BLaER1 treated with 17β-estradiol and CSF1 and Interleukin-3, amounts not matched to agents 10 nM and 100 nM (cell line): ENCODE data around the gene CLEC4A.
"Not testable (repeated sequence)": the region's sequence is repeated elsewhere in the genome, so short reads cannot be mapped to it uniquely, and the experiment has no call there.

Experiments
- H3K27ac ChIP-seq, 11 experiments: shearing (Covaris generic); formaldehyde crosslinking; 2 replicates each; pipeline ENCODE4 v1.8.1; 2022
- H3K27me3 ChIP-seq, 11 experiments: shearing (Covaris generic); formaldehyde crosslinking; 2 replicates each; pipeline ENCODE4 v1.8.1; 2022
- H3K36me3 ChIP-seq, 11 experiments: shearing (Covaris generic); formaldehyde crosslinking; 2 replicates each; pipeline ENCODE4 v1.8.1; 2022
- H3K4me1 ChIP-seq, 10 experiments: shearing (Covaris generic); formaldehyde crosslinking; 2 replicates each; pipeline ENCODE4 v1.8.1; 2022
- H3K4me2 ChIP-seq, 11 experiments: shearing (Covaris generic); formaldehyde crosslinking; 2 replicates each; pipeline ENCODE4 v1.8.1; 2022
- H3K4me3 ChIP-seq, 10 experiments: shearing (Covaris generic); formaldehyde crosslinking; 2 replicates each; pipeline ENCODE4 v1.8.1; 2022
- H3K9ac ChIP-seq, 11 experiments: shearing (Covaris generic); formaldehyde crosslinking; 2 replicates each; pipeline ENCODE4 v1.8.1; 2022
- H3K9me3 ChIP-seq, 11 experiments: shearing (Covaris generic); formaldehyde crosslinking; replicated peaks in 1 of 11; 2 replicates each; pipeline ENCODE4 v1.8.1; 2022
- H4K20me1 ChIP-seq, 11 experiments: shearing (Covaris generic); formaldehyde crosslinking; 2 replicates each; pipeline ENCODE4 v1.8.1; 2022
- Cebpa-rat ChIP-seq, 11 experiments: shearing (Covaris generic); IDR thresholded peaks; 2 replicates each; pipeline ENCODE4 v1.8.1; 2022

The CLEC4A gene

GRCh38 chr12:8145754-8146441 is 22.5 kb downstream of the CLEC4A start:
- Histone ChIP-seq H3K9me3 (peaks cover 17 to 19% (median 18%) of the 10 kb centered on the region in 11 experiments), H3K27ac (no peak overlapping the region), H3K36me3 (peaks cover 0 to 13% (median 6%) of the 10 kb centered on the region in 11 experiments; a peak in 6 of 22 replicates), H4K20me1 (no peaks in the 10 kb centered on the region), H3K4me3 (no peak overlapping the region), H3K4me1 (peaks cover 0 to 6% (median 0%) of the 10 kb centered on the region in 10 experiments; a peak in 1 of 20 replicates), H3K9ac (no peak overlapping the region), H3K27me3 (no peaks in the 10 kb centered on the region), H3K4me2 (no peak overlapping the region)
- no peak for TF ChIP-seq Cebpa-rat (IDR thresholded peaks at IDR 0.05)

GRCh38 chr12:8146442-8146771 is 23.0 kb downstream of the CLEC4A start:
- H3K9me3 ChIP-seq: peaks cover 12 to 14% (median 13%) of the 10 kb centered on the region in 11 experiments
- no peak overlapping the region for H3K27ac ChIP-seq
- H3K4me1 ChIP-seq: peaks cover 0 to 6% (median 0%) of the 10 kb centered on the region in 10 experiments; a peak in 1 of 20 replicates
- H3K4me3 ChIP-seq: no peak overlapping the region
- H3K27me3 ChIP-seq: no peaks in the 10 kb centered on the region
- TF ChIP-seq Cebpa-rat (IDR thresholded peaks at IDR 0.05): no peak
- no peak overlapping the region for H3K9ac ChIP-seq
- H4K20me1 ChIP-seq: no peaks in the 10 kb centered on the region
- H3K4me2 ChIP-seq: no peak overlapping the region
- peaks cover 0 to 11% (median 4%) of the 10 kb centered on the region in 11 experiments; a peak in 5 of 22 replicates for H3K36me3 ChIP-seq

- Histone ChIP-seq H3K4me3 (no peak overlapping the region), H3K27me3 (no peaks in the 10 kb centered on the region), H3K36me3 (no peaks in the 10 kb centered on the region), H3K4me2 (peak overlapping the region in 10 of 11 experiments; percentile 10 to 55 (median 36); a peak in 13 of 22 replicates), H3K9ac (no peak overlapping the region), H3K4me1 (peaks cover 12 to 50% (median 29%) of the 10 kb centered on the region in 10 experiments; a peak in 18 of 20 replicates), H3K9me3 (no peaks in the 10 kb centered on the region), H3K27ac (no peak overlapping the region), H4K20me1 (no peaks in the 10 kb centered on the region)
- no peak for TF ChIP-seq Cebpa-rat (IDR thresholded peaks at IDR 0.05)
These were observed 31.1 kb downstream of the CLEC4A start for GRCh38 chr12:8154526-8154925.

GRCh38 chr12:8156416-8156815 is 33.0 kb downstream of the CLEC4A start:
- no peak for TF ChIP-seq Cebpa-rat (IDR thresholded peaks at IDR 0.05)
- Histone ChIP-seq H3K9me3 (no peaks in the 10 kb centered on the region; a peak in 1 of 22 replicates), H3K4me3 (no peak overlapping the region), H3K36me3 (no peaks in the 10 kb centered on the region), H3K27me3 (no peaks in the 10 kb centered on the region), H3K4me2 (peak overlapping the region in 7 of 11 experiments; percentile 19 to 80 (median 56); a peak in 13 of 22 replicates), H3K4me1 (peaks cover 12 to 50% (median 29%) of the 10 kb centered on the region in 10 experiments; a peak in 18 of 20 replicates), H4K20me1 (no peaks in the 10 kb centered on the region), H3K27ac (peak overlapping the region in 7 of 11 experiments; percentile 9 to 85 (median 74); a peak in 13 of 22 replicates), H3K9ac (peak overlapping the region in 5 of 11 experiments; percentile 2 to 71 (median 57); a peak in 8 of 22 replicates)

- Histone ChIP-seq H3K36me3 (no peaks in the 10 kb centered on the region), H3K4me1 (peaks cover 12 to 51% (median 29%) of the 10 kb centered on the region in 10 experiments; a peak in 18 of 20 replicates), H3K4me2 (peak within 1 kb of the TSS in 7 of 11 experiments; percentile 19 to 80 (median 56); a peak in 13 of 22 replicates), H3K27me3 (no peaks in the 10 kb centered on the region), H3K27ac (peak within 1 kb of the TSS in 8 of 11 experiments; percentile 9 to 85 (median 66); a peak in 14 of 22 replicates), H3K4me3 (no peak within 1 kb of the TSS; a peak in 1 of 20 replicates), H4K20me1 (no peaks in the 10 kb centered on the region), H3K9me3 (no peaks in the 10 kb centered on the region; a peak in 1 of 22 replicates), H3K9ac (peak within 1 kb of the TSS in 5 of 11 experiments; percentile 2 to 71 (median 57); a peak in 8 of 22 replicates)
- TF ChIP-seq Cebpa-rat (IDR thresholded peaks at IDR 0.05): no peak
These were observed 33.4 kb downstream of the CLEC4A start, which contains the start of gene ZNF705A for GRCh38 chr12:8156845-8157244. Gene ZNF705A, plus strand, starts transcription at chr12:8157015. Its CDS starts 15,611 bp downstream, at chr12:8172626.

- peaks cover 17 to 59% (median 29%) of the 10 kb centered on the region in 10 experiments; a peak in 18 of 20 replicates for H3K4me1 ChIP-seq
- no peaks in the 10 kb centered on the region for H3K27me3 ChIP-seq
- peak overlapping the region in 6 of 11 experiments; percentile 19 to 80 (median 60); a peak in 10 of 22 replicates for H3K4me2 ChIP-seq
- no peaks in the 10 kb centered on the region for H3K36me3 ChIP-seq
- H4K20me1 ChIP-seq: no peaks in the 10 kb centered on the region
- no peak overlapping the region for H3K4me3 ChIP-seq
- peak overlapping the region in 4 of 11 experiments; percentile 55 to 71 (median 58); a peak in 7 of 22 replicates for H3K9ac ChIP-seq
- H3K9me3 ChIP-seq: no peaks in the 10 kb centered on the region; a peak in 1 of 22 replicates
- TF ChIP-seq Cebpa-rat (IDR thresholded peaks at IDR 0.05): no peak
- peak overlapping the region in 7 of 11 experiments; percentile 9 to 85 (median 74); a peak in 13 of 22 replicates for H3K27ac ChIP-seq
These were observed 34.2 kb downstream of the CLEC4A start for GRCh38 chr12:8157484-8158198.

- not testable (repeated sequence) for H3K9me3 ChIP-seq, H3K9ac ChIP-seq
- H3K4me1 ChIP-seq: peaks cover 0 to 21% (median 13%) of the 10 kb centered on the region in 10 experiments; a peak in 15 of 20 replicates
These were observed 49.5 kb downstream of the CLEC4A start for GRCh38 chr12:8172911-8173310.

GRCh38 chr12:8179989-8180585 is 56.7 kb downstream of the CLEC4A start:
- peaks cover 0 to 11% (median 0%) of the 10 kb centered on the region in 10 experiments; a peak in 2 of 20 replicates for H3K4me1 ChIP-seq
- H3K27me3 ChIP-seq, H3K36me3 ChIP-seq, H4K20me1 ChIP-seq, H3K9me3 ChIP-seq: not testable (repeated sequence)
- peak overlapping the region; percentile 64 to 75 (median 68) for H3K4me3 ChIP-seq
- H3K9ac ChIP-seq: peak overlapping the region; percentile 76 to 85 (median 83)
- H3K27ac ChIP-seq: peak overlapping the region in 10 of 11 experiments; percentile 54 to 83 (median 82); a peak in 20 of 22 replicates
- peak overlapping the region; percentile 72 to 85 (median 81) for H3K4me2 ChIP-seq

More at GRCh38 chr12:8172911-8173310, 49.5 kb downstream of the CLEC4A start:
- H3K36me3 ChIP-seq, H4K20me1 ChIP-seq, H3K27me3 ChIP-seq, H3K27ac ChIP-seq, H3K4me3 ChIP-seq: not testable (repeated sequence)
- peak overlapping the region in 7 of 11 experiments; percentile 5 to 77 (median 58); a peak in 12 of 22 replicates for H3K4me2 ChIP-seq

GRCh38 chr12:8181271-8181670 is 57.9 kb downstream of the CLEC4A start:
- Histone ChIP-seq H3K4me1 (peaks cover 0 to 11% (median 0%) of the 10 kb centered on the region in 10 experiments; a peak in 2 of 20 replicates), H3K4me2 (peak overlapping the region in 9 of 11 experiments; percentile 72 to 85 (median 78); a peak in 13 of 22 replicates)
- H3K4me3 ChIP-seq, H3K27me3 ChIP-seq, H3K9ac ChIP-seq, H3K27ac ChIP-seq, H4K20me1 ChIP-seq, H3K9me3 ChIP-seq, H3K36me3 ChIP-seq: not testable (repeated sequence)

- H3K27me3 ChIP-seq, H3K27ac ChIP-seq, H4K20me1 ChIP-seq, H3K4me3 ChIP-seq, H3K36me3 ChIP-seq, H3K9me3 ChIP-seq, H3K9ac ChIP-seq, H3K4me2 ChIP-seq: not testable (repeated sequence)
- H3K4me1 ChIP-seq: peaks cover 0 to 11% (median 0%) of the 10 kb centered on the region in 10 experiments; a peak in 2 of 20 replicates
These were observed 59.5 kb downstream of the CLEC4A start for GRCh38 chr12:8182923-8183322.

GRCh38 chr12:8183346-8183745 is 59.9 kb downstream of the CLEC4A start:
- peaks cover 0 to 11% (median 0%) of the 10 kb centered on the region in 10 experiments; a peak in 2 of 20 replicates for H3K4me1 ChIP-seq
- H3K36me3 ChIP-seq, H3K9ac ChIP-seq, H3K9me3 ChIP-seq, H3K4me3 ChIP-seq, H3K27me3 ChIP-seq, H4K20me1 ChIP-seq, H3K27ac ChIP-seq, H3K4me2 ChIP-seq: not testable (repeated sequence)

- H3K9me3 ChIP-seq, H4K20me1 ChIP-seq, H3K4me3 ChIP-seq, H3K4me2 ChIP-seq, H3K27me3 ChIP-seq, H3K36me3 ChIP-seq, H3K9ac ChIP-seq, H3K27ac ChIP-seq: not testable (repeated sequence)
- H3K4me1 ChIP-seq: peaks cover 0 to 11% (median 0%) of the 10 kb centered on the region in 10 experiments; a peak in 2 of 20 replicates
These were observed 60.8 kb downstream of the CLEC4A start for GRCh38 chr12:8184206-8184605.
